Measurements from ENCODE around the gene SCAF1.

SCAF1 gene

DNA sequence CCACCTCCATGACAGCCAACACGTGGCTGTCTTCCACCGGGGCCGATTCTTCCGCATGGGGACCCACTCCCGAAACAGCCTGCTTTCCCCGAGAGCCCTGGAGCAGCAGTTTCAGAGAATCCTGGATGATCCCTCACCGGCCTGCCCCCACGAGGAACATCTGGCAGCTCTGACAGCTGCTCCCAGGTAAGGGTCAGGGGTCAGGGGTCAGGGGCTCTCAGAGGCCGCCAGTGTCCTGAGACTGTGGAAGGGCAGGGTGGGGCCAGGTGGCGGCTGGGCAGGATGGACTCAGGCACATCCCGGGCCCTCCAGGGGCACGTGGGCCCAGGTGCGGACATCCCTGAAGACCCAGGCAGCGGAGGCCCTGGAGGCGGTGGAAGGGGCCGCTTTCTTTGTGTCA, 63.9 kb downstream of the SCAF1 start:
- no peak for DNase-seq
